Right renal cortex interstitium (tissue), 3 donors: Measurements from ENCODE around the gene NDUFAF3. TPM values are rescaled to one million over a fixed set of nuclear protein-coding genes. Genes with fewer than 3 reads are reported as not detected.

Experiments used
- DNase-seq, 3 donors: peaks; one replicate each; pipeline ENCODE4 v3.0.0-alpha.2; 2013; ENCODE audit warnings: low read depth in 3 of 3, low spot score in 2 of 3
- polyA plus RNA-seq, 3 donors: library from polyadenylated mRNA; unstranded; fragments of 120-200 nt; gene quantifications; one replicate each; pipeline ENCODE4 v1.2.1, GENCODE V29; 2013; ENCODE audit not compliant: insufficient read length in 3 of 3

Gene NDUFAF3, protein sequence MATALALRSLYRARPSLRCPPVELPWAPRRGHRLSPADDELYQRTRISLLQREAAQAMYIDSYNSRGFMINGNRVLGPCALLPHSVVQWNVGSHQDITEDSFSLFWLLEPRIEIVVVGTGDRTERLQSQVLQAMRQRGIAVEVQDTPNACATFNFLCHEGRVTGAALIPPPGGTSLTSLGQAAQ
- polyA plus RNA-seq, result 10 to 100 TPM; 52.9 to 75.4 (median 62.6) TPM

DNA sequence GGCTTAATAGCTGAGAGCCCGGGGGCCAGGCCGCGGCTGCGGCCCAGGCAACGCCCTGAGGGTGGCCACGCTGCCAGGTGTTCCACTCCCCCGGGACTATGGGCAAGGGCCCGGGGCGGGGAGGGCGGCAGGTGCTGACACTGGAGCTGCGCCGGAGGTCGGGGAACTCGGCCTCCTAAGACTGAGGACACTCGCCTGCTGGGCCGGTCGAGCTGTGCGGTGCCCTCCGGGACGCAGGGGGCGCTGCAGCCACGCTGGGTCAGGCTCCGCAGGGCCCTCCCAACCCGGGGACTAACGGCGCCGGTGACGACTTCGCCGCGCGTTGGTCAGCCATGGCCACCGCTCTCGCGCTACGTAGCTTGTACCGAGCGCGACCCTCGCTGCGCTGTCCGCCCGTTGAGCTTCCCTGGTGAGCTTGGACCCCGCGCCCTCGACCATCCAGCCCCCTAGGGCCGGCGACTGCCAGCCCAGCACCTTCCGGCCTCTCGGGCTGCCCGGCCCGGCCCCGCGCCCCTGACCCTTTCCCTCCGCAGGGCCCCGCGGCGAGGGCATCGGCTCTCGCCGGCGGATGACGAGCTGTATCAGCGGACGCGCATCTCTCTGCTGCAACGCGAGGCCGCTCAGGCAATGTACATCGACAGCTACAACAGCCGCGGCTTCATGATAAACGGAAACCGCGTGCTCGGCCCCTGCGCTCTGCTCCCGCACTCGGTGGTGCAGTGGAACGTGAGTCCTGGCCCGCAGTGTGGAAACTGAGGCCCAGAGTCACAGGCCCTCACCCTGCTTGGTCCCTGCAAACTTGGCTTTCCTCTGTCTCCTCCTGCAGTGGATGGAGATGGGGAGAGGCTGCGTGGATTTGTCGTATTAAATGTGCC, at the start of gene NDUFAF3:
Gene NDUFAF3, plus strand, starts transcription at position 309 of the 875 bp plus-strand sequence. Its CDS starts 24 bp downstream, at position 333.
- DNase-seq, result peak in 2 of 3 donors; percentile 84

DNA sequence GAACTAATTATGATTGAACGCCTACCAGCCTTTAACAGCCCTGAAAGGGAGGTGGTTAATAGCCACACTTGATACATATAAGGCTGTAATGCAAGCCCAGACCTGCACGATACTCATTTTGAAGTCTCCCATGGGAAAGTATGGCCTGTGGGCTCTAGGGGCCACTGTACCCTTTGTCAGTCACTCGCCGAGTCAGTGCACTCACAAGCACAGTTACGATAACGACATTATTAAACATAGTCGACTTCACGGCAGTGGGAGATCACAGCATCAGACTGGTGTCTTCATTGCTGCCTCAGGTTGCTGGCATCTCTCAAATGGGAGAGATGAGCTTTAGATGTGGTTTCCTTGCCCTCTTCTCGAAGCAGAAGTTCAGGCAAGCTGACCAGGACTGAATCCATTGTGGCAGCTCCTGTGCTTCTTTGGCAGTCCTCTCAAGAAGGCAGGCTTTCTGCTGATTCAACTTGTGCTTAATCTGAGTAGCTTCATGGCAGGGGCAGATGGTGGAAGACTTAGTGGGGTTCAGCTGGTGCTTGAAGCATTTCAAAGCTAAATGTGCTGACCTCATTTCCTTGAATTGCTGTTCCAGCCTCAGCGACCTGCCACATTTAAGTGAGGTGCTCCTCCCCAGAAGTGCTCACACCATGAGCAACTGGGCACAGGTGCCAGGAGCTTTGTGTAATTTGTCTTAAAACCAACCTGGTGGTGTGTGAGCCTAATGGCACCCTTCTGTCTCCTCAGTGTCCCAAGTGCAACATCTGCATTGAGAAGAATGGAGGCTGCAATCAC, 47.7 kb upstream of the NDUFAF3 start:
- DNase-seq, result no peak

DNA sequence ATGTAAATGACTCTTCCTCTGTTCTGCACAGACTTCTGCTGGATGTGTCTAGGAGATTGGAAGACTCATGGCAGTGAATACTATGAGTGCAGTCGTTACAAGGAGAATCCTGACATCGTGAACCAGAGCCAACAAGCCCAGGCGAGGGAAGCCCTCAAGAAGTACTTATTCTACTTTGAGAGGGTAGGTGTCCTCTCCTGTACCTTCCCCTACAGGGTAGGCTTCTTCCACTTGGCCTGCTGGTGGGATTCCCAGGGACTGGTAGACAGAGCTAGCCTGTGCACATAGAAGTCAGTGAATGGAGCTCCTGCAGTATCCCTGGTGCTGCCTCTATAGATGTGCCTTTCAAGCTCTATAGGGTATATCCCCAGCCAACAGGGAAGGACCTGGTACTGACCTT, 42.5 kb upstream of the NDUFAF3 start:
- no peak for DNase-seq

DNA sequence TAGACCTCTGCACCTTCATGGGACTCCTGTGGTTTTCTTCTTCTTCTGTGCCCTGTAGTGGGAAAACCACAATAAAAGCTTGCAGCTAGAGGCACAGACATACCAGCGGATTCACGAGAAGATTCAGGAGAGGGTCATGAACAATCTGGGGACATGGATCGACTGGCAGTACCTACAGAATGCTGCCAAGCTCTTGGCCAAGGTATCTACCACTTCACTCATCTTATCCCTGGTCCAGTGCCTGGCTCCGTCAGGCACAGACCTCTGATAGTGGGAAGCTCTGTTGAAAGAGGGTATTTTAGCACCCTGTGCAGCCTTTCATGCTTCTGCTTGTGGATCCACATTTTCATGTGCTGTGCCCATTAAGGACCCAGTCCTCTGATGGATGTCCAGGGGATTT, 41.6 kb upstream of the NDUFAF3 start:
- no peak for DNase-seq

DNA sequence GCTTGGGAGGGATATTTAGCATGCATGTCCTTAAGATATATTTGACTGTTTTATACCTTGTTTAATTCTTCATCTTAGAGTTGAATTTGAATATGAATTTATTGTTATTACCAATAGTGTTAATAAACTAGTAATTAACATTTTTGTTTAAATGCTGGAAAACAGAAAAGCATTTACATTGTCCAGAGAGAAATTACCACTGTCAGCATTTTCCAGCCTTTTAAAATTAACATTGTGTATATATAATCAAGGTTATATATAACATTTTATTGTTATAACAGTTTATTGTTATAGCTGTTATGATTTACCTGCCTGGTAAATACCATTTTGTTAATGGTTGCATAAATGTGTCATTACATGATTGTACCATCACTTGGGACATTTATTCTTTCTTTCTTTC, 39.9 kb upstream of the NDUFAF3 start:
- DNase-seq, result no peak

DNA sequence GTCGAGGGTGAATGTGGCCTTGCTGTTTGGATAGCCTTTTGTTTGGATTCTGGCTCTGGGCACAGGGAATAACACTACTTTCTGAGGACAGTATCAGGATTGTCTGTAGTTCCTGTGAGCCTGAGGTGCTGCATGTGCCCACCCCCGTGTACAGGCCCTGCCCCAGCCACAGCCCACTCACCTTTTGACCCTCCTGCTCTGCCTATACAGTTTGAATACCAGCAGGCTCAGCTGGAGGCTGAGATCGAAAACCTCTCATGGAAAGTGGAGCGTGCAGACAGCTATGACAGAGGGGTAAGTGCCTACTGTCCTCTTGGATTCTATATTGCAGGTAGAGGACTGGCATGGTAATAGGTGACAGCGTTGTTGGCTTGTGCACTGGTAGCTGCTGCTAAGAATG, 39.2 kb upstream of the NDUFAF3 start:
- DNase-seq, result no peak

DNA sequence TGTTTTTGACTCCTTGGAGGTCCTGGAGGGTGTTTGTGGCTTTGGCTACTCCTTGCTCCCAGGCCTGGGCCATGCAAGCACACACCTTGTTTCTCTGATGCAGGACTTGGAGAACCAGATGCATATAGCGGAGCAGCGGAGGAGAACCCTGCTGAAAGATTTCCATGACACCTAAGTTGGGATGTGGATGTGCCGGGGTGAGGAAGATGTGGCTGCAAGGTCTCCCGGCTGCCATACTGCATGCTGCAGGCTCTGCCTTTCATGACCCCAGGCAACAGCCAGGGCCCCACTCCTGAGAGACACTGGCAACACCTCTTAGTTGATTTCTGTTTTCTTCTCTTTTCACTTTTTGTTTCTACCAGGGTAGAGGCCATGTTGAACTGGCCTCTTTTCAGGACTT, 38.8 kb upstream of the NDUFAF3 start:
- no peak for DNase-seq

DNA sequence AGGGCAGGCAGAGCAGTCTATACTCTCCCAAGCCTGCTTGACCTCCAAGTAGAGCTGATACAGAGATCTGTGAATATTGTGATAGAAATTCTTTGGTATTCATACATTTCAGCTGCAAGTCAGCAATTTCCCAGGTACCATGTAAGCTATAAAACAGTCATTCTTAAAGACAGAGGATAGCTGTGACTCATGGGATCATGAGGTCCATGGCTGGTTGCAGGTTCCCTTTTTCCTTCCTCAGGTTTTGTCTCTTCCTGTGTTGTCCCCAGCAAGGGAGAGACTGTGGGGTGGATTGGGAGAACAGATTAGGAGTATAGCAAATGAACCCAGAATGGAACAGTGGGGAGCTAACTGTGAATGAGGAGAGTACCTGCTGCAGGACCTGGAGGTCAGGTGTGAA, 37.3 kb upstream of the NDUFAF3 start:
- no peak for DNase-seq

DNA sequence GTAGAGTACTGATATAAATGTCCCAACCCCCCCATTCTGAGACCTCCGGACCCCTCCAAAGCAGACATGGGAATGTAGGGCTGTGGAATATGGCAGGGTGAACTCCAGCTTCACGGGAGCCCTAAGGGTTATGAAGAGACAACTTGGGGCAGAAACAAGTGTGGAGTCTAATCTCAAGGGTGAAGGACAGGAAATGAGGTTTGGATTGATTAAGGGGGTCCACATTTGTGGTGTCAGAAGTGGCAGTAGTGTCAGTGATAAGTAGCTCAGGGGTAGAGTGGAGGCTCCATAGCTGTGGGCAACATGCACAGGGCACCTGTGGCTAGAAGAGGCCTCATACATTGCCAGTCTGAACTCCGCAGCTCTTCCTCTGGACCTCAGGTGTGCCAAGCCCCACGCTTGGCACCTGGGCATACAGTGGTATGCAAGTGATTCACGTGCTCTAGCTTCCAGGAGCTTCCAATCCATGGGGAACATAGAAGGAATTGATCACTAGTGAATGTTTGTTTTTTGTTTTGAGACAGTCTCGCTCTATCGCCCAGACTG, 36.0 kb upstream of the NDUFAF3 start:
- no peak for DNase-seq

DNA sequence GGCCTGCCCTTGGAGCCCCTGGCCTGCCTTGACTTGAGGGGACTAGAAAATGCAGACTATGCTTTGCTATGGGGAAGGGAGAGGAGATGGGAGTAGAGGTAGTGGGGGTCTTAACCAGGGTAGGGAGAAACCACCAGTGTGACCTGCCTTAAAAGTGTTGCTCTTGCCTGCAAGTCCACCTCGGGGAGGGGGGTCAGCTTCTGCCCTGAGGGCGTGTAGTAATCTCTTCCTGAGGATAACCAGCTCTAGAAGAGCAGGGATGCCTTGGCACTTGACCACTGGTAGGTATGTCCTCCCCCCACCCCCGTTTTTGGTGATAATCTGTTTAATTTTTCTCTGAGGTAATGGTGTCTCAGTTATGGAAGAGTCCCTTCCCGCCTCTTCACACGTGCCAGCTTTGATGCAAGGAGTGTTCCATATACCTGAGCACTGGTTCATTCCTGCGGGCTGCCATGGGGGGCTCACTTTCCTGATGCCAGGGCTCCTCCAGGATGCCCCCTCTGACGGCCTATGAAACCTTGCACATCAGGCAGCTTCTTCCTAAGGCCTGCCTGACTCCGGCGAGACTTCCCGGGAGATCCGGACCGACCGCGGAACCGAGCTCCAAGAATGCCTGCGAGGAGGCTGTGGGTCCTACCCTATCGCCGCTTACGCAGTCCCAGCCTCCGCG, 32.7 kb upstream of the NDUFAF3 start:
- DNase-seq, result no peak

DNA sequence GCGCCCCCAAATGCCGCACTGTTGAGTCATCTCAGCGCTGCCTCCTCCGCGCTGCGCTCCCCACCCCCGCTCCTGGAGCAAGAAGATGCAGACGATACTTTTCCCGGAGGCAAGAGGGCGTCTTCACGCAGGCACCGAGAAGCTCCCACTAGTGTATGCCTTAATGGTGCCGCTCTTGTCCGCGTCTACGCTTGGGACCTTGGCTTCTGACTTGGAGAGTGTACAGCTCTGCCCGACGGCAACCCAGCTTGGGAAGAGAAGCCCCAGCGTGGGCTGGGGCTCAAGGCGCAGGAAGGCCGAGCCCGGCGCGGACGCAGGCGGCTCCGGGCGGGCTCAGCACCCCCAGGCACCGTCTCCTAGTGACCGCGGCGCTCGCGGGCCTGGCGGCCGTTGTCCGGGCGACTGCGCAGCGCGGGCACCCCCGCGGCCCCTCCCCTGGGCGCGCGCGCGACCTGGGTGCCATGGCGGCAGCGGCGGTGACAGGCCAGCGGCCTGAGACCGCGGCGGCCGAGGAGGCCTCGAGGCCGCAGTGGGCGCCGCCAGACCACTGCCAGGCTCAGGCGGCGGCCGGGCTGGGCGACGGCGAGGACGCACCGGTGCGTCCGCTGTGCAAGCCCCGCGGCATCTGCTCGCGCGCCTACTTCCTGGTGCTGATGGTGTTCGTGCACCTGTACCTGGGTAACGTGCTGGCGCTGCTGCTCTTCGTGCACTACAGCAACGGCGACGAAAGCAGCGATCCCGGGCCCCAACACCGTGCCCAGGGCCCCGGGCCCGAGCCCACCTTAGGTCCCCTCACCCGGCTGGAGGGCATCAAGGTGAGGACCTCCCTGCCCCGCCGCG, 31.9 kb upstream of the NDUFAF3 start, which contains the start of gene P4HTM:
Gene P4HTM, plus strand, starts transcription at position 446 of the 840 bp plus-strand sequence. Its CDS starts 16 bp downstream, at position 462.
- peak; percentile 80 for DNase-seq

DNA sequence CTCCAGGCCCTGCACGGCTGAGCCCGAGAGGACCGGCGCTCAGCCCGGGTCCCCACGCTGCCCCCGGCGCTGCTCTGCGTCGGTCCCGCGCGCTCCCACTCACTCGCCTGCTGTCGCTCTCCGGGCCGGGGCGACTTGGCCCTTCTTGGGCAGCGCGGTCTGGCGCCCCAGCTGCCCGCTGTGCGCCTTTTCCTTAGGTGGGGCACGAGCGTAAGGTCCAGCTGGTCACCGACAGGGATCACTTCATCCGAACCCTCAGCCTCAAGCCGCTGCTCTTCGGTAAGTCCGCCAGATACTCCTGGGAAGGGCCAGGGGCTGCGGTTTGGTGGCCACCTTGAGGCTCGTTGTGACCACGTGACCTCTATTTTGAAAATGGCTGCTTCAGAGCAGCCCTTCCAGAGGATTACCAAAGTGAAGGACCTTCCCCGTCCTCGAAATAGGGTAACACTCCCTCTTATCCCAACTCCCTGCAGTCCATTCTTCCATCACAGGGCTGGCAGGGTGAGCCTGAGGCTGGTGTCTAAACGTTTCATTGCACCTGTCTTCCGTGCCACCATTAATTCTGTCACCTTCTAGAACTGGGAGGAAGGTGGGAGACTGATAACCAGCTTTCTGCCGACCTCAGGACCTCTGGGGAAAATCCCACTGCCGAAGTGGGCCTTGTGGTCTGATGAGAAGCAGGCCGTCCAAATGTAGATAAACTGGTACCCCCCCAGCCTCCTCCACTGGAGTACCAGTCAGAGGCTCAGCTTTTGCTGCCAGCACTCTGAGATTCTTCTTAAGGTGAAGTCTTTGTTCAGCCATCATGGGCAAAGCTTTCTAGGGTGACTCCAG, 31.1 kb upstream of the NDUFAF3 start:
- no peak for DNase-seq

DNA sequence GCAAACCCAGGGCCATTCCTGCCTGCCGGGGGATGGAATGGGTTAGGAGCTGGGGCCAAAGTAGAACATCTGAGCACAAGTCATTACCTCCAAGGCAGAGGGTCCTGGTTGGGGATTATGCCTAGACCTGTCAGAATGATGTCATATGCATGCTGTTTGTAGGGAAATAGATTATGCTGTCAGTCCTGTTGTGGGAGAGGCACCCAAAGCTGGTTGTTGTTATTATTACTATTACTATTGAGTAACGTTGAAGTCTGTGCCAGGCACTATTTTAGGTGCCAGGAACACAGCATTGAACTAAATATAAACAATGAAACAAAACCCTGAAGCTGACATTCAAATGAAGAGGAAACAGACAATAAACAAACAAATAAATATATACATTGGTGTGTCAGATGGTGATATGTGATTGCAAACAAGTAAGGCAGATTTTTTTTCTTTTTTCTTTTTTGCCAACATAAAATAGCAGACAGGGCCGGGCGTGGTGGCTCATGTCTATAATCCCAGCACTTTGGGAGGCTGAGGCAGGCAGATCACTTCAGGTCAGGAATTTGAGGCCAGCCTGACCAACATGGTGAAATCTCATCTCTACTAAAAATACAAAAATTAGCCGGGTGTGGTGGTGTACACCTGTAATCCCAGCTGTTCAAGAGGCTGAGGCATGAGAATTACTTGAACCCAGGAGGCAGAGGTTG, 29.9 kb upstream of the NDUFAF3 start:
- DNase-seq, result no peak

DNA sequence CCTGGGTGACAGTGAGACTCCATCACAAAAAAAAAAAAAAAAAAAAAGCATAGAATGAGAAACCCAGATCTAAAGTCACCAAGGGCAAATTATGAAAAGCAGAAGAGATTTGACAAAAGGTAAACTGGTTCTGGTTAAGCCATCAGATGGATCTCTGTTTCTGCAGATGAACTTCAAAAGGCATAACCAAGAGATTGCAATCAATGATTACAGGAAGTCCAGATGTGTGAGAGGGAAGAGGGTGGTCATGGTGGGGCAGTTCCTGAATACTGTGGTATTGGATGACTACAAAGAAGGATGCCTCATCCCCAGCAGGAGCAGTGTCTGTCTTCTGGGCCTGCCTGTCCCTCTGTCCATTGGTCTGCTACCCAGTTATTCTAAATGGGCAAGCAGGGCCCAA, 28.1 kb upstream of the NDUFAF3 start:
- no peak for DNase-seq

DNA sequence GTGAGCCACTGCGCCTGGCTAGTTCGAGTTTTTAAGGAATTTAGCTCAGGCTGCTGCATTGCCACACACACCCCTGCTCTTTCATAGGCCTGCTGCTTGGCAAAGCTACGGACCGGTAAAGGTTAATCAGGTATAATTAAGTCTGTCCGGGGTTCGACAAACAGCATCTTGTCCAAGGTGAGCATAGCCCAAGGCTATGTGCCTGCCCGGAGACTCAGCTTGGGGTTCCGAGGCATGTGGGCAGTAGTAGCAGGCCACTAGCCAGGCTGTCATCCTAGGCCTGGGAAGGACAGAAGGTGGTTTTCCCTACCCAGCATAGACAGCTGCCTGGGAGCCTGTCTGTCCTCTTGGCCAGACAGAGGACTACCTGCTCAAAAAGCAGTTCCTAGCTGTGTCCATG, 25.3 kb upstream of the NDUFAF3 start:
- DNase-seq, result no peak

DNA sequence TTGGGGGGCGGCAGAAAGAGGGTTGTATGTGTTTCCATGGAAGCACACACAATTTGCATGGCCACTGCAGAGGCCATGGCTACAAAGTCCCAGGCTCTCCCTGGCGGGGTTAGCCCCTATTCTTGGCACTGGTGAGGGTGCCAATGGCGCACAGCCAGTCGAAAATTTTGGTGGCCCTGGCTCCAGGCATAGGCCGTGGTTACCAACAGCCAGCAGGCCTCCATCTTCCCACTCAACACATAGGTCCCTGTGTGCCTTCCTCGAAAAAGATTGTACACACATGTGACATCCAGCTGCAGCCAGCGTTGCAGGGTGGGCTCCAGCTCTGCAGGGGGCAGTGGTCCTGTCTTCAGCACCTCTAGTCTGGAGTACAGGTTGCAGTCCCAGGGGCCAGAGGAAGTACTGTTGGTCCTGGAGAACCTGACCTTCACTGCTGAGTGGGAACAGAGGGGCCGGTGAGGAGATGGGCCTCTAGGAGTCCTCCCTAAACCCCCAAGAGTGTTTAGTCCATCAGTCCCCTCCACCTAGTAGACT, 24.8 kb upstream of the NDUFAF3 start:
- no peak for DNase-seq

DNA sequence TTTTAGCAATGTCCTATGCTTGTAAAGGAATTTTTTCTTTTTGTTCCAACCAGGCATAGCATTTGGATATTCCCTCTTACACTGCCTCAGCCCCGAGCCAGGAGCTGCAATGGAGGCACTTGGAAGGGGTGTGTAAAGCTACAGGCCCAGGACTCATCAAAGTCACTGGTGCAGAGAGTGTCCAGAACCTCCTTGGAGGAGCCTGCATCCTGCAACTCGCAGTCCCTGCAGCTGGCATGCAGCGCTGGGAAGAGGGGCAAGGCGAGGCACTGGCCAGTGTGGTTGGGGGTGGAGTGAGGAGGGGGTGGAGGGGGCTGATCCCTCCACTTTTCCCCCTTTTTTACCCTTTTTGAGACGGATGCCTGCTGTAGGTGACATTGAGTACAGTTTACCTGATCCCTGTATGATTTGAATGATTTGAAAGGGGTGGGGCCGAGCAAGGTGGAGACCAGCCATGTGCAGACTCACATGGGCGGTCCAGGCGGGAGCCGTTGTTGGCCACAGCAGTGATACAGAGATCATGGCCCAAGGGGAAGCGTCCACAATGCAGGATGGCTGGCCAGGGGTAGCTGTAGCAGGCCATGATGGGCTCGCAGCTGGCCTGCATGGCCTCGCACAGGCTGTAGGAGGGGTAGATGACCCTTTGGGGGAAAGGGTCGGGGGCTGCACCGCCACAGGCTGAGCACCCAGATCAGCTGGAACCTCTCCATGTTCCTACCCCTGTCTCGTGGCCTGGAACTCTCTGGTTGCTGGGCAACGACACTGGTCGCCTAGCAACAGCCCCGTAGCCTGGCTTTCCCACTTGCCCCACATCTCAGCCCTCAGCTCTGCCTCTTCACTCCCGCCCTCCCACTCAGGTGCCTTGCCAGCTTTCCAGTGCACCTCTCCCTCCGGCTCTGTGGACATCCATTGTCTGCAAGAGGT, 23.9 kb upstream of the NDUFAF3 start:
- DNase-seq, result no peak
